Forelimb muscle (tissue), 1 donor: ENCODE data around the gene CCHCR1. TPM values are rescaled to one million over a fixed set of nuclear protein-coding genes. Genes with fewer than 3 reads are reported as not detected.
"Not testable (repeated sequence)": the region's sequence is repeated elsewhere in the genome, so short reads cannot be mapped to it uniquely, and the experiment has no call there.

Experiments
- DNase-seq: peaks from one replicate; pipeline ENCODE4 v3.0.0-alpha.2; 2013; ENCODE audit warnings: low read depth
- polyA plus RNA-seq: library from polyadenylated mRNA; unstranded; fragments of 120-200 nt; gene quantifications from one replicate; pipeline ENCODE4 v1.2.1, GENCODE V29; 2013; ENCODE audit not compliant: insufficient read length

CCHCR1 gene, protein sequence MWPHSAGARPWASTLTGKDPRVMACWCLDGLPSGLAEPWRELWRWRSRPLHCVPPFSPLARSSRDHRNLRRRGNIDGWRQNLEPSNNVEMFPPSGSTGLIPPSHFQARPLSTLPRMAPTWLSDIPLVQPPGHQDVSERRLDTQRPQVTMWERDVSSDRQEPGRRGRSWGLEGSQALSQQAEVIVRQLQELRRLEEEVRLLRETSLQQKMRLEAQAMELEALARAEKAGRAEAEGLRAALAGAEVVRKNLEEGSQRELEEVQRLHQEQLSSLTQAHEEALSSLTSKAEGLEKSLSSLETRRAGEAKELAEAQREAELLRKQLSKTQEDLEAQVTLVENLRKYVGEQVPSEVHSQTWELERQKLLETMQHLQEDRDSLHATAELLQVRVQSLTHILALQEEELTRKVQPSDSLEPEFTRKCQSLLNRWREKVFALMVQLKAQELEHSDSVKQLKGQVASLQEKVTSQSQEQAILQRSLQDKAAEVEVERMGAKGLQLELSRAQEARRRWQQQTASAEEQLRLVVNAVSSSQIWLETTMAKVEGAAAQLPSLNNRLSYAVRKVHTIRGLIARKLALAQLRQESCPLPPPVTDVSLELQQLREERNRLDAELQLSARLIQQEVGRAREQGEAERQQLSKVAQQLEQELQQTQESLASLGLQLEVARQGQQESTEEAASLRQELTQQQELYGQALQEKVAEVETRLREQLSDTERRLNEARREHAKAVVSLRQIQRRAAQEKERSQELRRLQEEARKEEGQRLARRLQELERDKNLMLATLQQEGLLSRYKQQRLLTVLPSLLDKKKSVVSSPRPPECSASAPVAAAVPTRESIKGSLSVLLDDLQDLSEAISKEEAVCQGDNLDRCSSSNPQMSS
- polyA plus RNA-seq, result 14.3 TPM

- DNase-seq, result no peak
Observed at GRCh38 chr6:31157513-31158139, at the start of gene CCHCR1. CCHCR1 (minus strand) TSS chr6:31157802; CDS start chr6:31157600, 202 bp downstream.

- no peak for DNase-seq
Observed at GRCh38 chr6:31205638-31206037, 48.0 kb upstream of the CCHCR1 start.

DNA sequence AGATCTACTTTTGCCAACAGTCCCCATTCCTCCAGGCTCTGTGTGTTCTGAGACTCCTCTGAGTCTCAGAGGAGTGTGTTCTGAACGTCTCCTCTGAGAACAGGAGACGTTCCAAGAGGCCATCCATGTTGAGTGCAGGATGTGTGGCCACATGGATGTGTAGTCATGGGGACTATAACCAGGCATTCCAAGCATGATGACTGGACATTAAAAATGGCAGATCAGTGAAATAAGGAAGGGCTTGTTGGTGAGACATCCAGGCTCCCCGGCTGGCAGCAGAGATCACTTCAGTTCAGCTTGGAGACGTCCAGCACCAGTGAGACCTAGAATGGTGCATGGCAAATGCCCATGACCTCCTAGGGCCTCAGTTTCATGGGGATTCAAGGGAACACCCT lies 47.1 kb upstream of the CCHCR1 start:
- no peak for DNase-seq

DNA sequence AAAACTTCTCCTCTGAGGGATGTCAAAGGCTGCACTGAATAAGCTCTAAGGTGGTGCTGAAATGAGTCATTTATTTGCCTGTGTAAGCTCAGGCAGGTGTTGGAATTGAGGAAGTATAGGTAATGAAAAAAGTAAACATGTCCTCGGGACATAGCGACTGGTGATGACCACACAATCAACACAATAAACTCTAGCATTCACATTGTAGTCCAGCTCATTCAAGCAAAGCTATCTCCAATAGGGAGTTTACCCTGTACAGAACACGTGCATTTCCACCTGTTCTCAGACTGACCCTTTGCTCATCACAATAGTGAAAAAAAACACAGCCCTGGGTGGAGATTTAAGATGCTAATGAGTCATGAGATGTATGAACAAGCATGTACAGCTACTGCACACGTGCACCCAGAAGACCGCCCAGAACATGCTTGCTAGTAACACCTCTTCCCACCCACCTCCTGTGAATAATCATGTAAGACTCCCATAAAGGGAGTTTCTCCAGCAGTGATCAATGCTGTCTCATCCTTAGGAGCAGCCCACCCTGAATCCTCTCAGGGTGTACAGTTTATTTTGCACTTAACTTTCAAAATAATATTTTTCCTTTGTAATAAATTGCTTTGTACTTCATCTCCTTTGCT lies 45.9 kb upstream of the CCHCR1 start:
- no peak for DNase-seq

- no peak for DNase-seq
Observed at GRCh38 chr6:31202259-31203166, 44.9 kb upstream of the CCHCR1 start.

GRCh38 chr6:31199105-31199452 lies 41.5 kb upstream of the CCHCR1 start:
- not testable (repeated sequence) for DNase-seq

DNA sequence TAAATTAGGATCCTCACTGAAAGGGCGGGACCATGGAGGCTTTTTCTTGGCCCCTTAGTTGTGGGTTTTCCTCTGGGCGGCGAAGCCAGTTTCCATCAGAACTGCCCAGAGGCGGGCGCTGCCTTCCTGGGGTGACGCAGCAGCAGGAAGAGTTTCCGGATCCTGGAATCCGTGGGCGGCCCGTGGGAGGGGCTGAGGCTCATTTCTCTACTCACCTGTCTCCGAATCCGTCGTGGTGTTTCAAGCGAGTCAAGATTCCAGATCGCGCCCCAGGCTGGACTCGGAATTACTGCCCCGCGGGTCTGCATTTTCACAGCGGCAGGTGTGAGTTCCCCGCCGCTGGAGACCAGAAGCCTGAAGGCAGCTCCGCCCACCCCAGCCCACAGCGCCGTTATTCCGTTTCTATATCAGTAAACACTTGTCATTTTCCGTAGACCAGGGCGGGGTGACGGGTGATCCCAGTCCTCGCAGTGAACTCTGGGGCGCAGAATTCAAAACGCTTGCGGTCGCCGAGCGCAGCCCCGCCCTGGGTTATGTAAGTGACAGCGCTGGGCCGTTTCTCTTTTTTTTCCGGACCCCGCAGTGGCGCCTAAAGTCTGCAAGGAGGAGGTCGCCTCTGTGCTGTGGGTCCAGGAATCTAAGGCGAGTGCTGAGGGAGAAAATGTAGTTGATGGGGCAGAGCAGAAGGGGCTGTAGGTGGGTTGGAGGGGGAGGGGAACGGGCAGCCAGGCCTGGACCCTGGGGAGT lies 40.1 kb upstream of the CCHCR1 start:
- DNase-seq, result peak; percentile 41

- DNase-seq, result not testable (repeated sequence)
Observed at GRCh38 chr6:31196251-31197022, 38.8 kb upstream of the CCHCR1 start.

DNA sequence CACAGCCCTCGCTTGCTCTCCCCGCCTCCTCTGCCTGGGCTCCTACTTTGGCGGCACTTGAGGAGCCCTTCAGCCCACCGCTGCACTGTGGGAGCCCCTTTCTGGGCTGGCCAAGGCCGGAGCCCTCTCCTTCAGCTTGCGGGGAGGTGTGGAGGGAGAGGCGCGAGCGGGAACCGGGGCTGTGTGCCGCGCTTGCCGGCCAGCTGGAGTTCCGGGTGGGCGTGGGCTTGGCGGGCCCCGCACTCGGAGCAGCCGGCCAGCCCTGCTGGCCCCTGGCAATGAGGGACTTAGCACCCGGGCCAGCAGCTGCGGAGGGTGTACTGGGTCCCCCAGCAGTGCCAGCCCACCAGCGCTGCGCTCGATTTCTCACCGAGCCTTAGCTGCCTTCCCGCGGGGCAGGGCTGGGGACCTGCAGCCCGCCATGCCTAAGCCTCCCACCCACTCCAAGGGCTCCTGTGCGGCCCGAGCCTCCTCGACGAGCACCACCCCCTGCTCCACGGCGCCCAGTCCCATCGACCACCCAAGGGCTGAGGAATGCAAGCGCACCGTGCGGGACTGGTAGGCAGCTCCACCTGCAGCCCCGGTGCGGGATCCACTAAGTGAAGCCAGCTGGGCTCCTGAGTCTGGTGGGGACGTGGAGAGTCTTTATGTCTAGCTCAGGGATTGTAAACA lies 37.8 kb upstream of the CCHCR1 start:
- not testable (repeated sequence) for DNase-seq

DNA sequence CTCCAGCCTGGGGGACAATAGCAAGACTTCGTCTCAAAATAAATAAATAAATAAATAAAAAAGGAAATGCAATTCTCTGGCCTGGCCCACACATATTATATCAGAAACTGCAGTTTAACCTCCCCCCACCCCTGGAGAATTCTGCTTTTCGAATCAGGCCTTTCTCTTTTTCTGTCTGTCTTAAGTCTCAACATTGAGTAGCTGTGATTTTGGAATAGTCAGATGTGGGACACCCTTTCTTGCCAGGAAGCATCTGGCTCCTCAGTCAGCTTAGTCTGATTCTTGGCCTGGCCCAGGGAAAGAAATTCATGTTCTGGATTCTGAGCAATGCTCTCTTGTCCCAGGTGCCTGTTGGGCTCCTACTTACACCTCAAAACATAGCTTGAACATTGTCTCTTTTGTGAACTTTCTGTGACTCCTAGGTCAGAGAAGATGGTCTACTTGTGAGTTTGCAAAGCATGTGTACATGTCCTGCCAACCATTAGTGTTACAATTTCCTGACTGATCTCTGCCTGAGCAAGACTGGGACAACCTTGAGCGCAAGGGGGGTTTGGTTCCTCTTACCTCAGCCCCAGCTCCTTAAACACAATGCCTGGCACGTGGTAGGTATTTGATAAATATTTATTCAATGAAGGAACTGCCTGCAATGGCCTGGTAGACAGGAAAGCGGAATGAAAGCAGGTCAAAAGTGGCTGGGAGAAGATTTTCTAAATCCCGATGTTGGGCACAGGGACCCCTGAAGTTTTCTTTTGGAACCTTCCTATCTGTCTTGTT lies 36.6 kb upstream of the CCHCR1 start:
- no peak for DNase-seq

DNA sequence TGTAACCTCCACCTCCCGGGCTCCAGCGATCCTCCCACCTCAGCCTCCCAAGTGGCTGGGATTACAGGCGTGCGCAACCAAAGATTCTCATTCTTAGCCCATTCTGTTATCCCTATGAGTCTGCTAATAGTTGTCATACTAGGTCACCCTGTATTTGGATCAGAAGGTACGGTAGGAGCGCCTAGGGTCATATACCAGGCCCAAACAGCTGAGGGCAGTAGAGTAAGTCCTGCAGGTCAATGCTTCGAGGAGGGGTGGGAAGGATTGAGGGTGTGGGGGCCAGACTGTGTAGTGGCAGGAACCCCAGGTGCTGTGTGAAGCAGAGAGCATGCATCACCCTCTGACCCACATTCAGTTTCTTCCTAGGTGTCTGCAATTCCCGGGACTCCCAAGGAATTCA lies 35.6 kb upstream of the CCHCR1 start:
- DNase-seq, result no peak

DNA sequence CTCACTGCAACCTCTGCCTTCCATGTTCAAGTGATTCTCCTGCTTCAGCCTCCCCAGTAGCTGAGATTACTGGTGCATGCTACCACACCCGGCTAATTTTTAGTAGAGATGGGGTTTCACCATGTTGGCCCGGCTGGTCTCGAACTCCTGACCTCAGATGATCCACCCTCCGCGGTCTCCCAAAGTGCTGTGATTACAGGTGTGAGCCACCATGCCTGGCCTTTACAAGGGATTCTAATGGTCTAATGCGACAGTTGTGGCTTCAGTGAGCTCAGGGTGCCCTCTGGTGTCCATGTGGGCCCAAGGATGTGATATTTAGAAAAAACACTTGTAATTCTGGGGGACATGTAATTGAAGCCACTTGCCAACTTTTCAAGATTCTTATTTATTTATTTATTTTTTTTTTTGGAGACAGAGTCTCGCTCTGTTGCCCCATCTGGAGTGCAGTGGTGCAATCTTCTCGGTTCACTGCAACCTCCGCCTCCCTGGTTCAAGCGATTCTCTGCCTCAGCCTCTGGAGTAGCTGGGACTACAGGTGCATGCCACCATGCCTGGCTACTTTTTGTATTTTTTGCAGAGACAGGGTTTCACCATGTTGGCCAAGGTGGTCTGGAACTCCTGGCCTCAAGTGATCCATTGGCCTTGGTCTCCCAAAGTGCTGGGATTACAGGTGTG lies 35.0 kb upstream of the CCHCR1 start:
- DNase-seq, result not testable (repeated sequence)

DNA sequence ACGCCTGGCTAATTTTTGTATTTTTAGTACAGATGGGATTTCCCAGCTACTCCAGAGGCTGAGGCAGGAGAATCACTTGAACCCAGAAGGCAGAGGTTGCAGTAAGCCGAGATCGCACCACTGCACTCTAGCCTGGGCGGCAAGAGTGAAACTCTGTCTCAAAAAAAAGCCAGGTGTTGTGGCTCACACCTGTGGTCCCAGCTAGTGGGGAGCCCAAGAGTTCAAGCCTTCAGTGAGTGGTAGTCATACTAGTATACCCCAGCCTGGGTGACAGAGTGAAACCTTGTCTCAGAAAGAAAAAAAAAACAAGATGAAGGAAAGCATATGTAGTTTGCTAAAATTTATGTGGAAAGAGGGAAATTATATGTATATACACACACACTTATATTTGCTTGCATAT lies 32.9 kb upstream of the CCHCR1 start:
- DNase-seq, result no peak

DNA sequence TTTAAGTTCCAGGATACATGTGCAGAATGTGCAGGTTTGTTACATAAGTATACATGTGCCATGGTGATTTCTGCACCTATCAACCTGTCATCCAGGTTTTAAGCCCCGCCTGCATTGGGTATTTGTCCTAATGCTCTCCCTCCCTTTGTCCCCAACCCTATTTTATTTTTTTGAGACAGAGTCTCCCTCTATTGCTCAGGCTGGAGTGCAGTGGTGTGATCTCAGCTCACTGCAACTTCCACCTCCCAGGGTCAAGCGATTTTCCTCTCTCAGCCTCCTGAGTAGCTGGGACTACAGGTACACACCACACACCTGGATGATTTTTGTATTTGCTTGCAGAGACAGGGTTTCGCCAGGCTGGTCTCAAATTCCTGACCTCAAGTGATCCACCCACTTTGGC lies 31.6 kb upstream of the CCHCR1 start:
- DNase-seq, result not testable (repeated sequence)

DNA sequence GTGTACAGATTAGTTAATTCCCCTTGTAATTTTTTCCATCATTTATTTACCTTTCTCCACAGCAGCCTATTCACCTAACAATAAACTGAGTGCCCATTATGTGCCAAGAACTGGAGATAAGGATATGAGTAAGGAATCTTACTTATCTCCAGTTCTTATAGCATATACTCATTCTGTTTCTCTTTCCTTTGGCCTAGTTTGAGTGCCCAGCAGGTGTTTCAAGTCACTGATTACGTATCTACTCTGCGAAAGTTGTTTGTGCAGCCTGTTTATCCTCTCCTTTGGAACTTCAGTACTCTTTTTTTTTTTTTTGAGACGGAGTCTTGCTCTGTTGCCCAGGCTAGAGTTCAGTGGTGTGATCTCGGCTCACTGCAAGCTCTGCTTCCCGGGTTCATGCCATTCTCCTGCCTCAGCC lies 30.2 kb upstream of the CCHCR1 start:
- no peak for DNase-seq

GRCh38 chr6:31186052-31186734 lies 28.6 kb upstream of the CCHCR1 start:
- no peak for DNase-seq

GRCh38 chr6:31185695-31186051 lies 28.1 kb upstream of the CCHCR1 start:
- DNase-seq, result not testable (repeated sequence)
